ENCODE measurements around the gene LIG4. TPM values are rescaled to one million over a fixed set of nuclear protein-coding genes. Genes with fewer than 3 reads are reported as not detected.

LIG4 gene
- total and polyA plus RNA-seq, 2 of the 4 experiments (the other 2 are of a cell fraction) = 5.0 to 7.2 TPM

DNA sequence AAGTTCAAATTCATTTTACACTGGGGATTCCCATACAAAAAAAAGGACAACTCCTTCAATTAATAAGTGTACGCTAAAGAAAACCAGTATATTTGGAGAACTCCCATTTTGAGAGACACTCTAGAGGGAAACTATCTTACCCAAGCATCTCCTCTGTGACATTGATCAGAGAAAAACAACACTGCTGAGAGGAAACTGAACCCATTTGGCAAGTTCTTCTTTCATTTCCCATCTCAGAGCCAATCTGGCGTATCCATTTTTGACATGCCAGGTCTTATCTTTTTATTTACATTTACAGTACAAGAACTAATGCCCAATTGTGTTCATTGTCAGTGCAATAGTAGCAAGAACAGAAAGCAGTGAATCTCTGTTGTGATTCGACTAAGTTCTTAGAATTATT is 30.1 kb downstream of the LIG4 start:
- Histone ChIP-seq H3K9me3 (ENCODE audit: control insufficient read depth, insufficient read depth, low read length) (no peaks in the 10 kb centered on the region), H3K27me3 (ENCODE audit: control insufficient read depth, insufficient read depth, low read length) (peaks cover 5% of the 10 kb centered on the region; the same call in 1 of the 2 replicates), H2AFZ (replicated peaks; ENCODE audit: low read length, poor library complexity) (no peak overlapping the region), H3K79me1 (ENCODE audit: low read depth in 1 of 2, low read length in 2 of 2) (no peaks in the 10 kb centered on the region), H4K91ac (ENCODE audit: insufficient read depth, low read depth, low read length) (no peak overlapping the region), H3K14ac (replicated peaks; ENCODE audit: low read depth, low read length) (no peak overlapping the region), H3K4me3 (ENCODE audit: insufficient read depth, low read depth, low read length) (no peak overlapping the region), H3K18ac (ENCODE audit: low read depth, low read length) (no peak overlapping the region), H4K5ac (ENCODE audit: low read depth, low read length) (no peak overlapping the region), H3K56ac (ENCODE audit: extremely low read depth, insufficient read depth, low read length) (no peak overlapping the region), H3K36me3 (ENCODE audit: control insufficient read depth, insufficient read depth, low read length) (no peaks in the 10 kb centered on the region), H2AK5ac (ENCODE audit: low read depth, low read length) (no peak overlapping the region), H4K20me1 (ENCODE audit: insufficient read depth, low read length) (no peaks in the 10 kb centered on the region), H2BK15ac (ENCODE audit: low read depth, low read length) (no peak overlapping the region), H3K9me1 (ENCODE audit: insufficient read depth, low read length) (no peaks in the 10 kb centered on the region), H3K23ac (ENCODE audit: low read depth, low read length) (no peak overlapping the region), H3K4ac (ENCODE audit: low read depth, low read length) (no peak overlapping the region), H2BK120ac (ENCODE audit: low read depth, low read length) (no peak overlapping the region), H2AK9ac (replicated peaks; ENCODE audit: low read depth, low read length, poor library complexity) (no peak overlapping the region), H3K27ac (ENCODE audit: insufficient read depth, low read length) (no peak overlapping the region), H2BK20ac (ENCODE audit: low read depth, low read length) (no peak overlapping the region), H4K8ac (ENCODE audit: low read depth in 2 of 2, low read length in 2 of 2) (no peak overlapping the region), H3K9ac (ENCODE audit: low read depth, low read length) (no peak overlapping the region), H2BK5ac (ENCODE audit: low read depth, low read length, poor library complexity, severe bottlenecking) (no peak overlapping the region), H3K4me1 (ENCODE audit: control insufficient read depth, insufficient read depth, low read length) (no peaks in the 10 kb centered on the region), H3K4me2 (ENCODE audit: low read depth, low read length) (no peak overlapping the region)
- no CpG with 5 or more reads among the region's 3 CpGs for WGBS, 2 experiments (ENCODE audit: extremely low coverage in 2 of 2, insufficient read length in 1 of 2)
- TF ChIP-seq RFX5 (IDR thresholded peaks at IDR 0.05; ENCODE audit: low read depth, low read length) = no peak
- no peak for TF ChIP-seq MXI1 (IDR thresholded peaks at IDR 0.05; ENCODE audit: borderline replicate concordance, low read depth, low read length)
- no peak for TF ChIP-seq NFE2L2 (IDR thresholded peaks at IDR 0.05; ENCODE audit: low read depth, low read length)
- TF ChIP-seq, protein P1, sequence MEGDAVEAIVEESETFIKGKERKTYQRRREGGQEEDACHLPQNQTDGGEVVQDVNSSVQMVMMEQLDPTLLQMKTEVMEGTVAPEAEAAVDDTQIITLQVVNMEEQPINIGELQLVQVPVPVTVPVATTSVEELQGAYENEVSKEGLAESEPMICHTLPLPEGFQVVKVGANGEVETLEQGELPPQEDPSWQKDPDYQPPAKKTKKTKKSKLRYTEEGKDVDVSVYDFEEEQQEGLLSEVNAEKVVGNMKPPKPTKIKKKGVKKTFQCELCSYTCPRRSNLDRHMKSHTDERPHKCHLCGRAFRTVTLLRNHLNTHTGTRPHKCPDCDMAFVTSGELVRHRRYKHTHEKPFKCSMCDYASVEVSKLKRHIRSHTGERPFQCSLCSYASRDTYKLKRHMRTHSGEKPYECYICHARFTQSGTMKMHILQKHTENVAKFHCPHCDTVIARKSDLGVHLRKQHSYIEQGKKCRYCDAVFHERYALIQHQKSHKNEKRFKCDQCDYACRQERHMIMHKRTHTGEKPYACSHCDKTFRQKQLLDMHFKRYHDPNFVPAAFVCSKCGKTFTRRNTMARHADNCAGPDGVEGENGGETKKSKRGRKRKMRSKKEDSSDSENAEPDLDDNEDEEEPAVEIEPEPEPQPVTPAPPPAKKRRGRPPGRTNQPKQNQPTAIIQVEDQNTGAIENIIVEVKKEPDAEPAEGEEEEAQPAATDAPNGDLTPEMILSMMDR (conservative IDR thresholded peaks at IDR 0.05; ENCODE audit: low read depth, low read length) = no peak
- TF ChIP-seq RAD21 (IDR thresholded peaks at IDR 0.05; ENCODE audit: low read length) = no peak
- TF ChIP-seq MAFK (IDR thresholded peaks at IDR 0.05; ENCODE audit: low read depth, low read length) = no peak
- TF ChIP-seq SMC3 (IDR thresholded peaks at IDR 0.05; ENCODE audit: low read depth, low read length) = no peak
- in situ Hi-C loops (cut with MboI; ENCODE audit: low sequenced_read_pairs) (no loop called here), dilution Hi-C loops (cut with HindIII; ENCODE audit: low sequenced_read_pairs, unreplicated experiment) (no loop called here), intact Hi-C loops (cut with micrococcal nuclease) (no loop called here)
- no peak for ATAC-seq (ENCODE audit: low read depth)
- POLR2A ChIA-PET (ENCODE audit: unreplicated experiment) = no interaction called here
- DNase-seq = no peak
- BruUV-seq (replicated peaks) = no TSS peak
- CTCF ChIA-PET = no interaction called here
